Vagina (tissue), 2 donors: Measurements from ENCODE around the gene IGFLR1. TPM values are rescaled to one million over a fixed set of nuclear protein-coding genes. Genes with fewer than 3 reads are reported as not detected.

ENCODE experiments used
- DNase-seq, 2 donors: peaks; one replicate each; pipeline ENCODE4 v3.0.0-alpha.2; 2017; ENCODE audit errors: extremely low spot score in 2 of 2
- H3K27ac ChIP-seq: fragments of 200-600 bp; sonication (generic); one replicate; pipeline ENCODE4 v1.5.1; 2019
- H3K27me3 ChIP-seq: fragments of 200-600 bp; sonication (generic); one replicate; pipeline ENCODE4 v1.5.1; 2019
- H3K36me3 ChIP-seq, 2 donors: fragments of 200-600 bp; sonication (generic); one replicate each; pipeline ENCODE4 v1.5.1; 2017 to 2019
- H3K4me1 ChIP-seq: fragments of 200-600 bp; sonication (generic); one replicate; pipeline ENCODE4 v1.5.1; 2019
- H3K4me3 ChIP-seq, 2 donors: fragments of 200-600 bp; sonication (generic); 1 replicate in 1 of 2; 2 replicates in 1 of 2; pipeline ENCODE4 v1.5.1; 2016 to 2019
- H3K9me3 ChIP-seq: fragments of 200-600 bp; sonication (generic); one replicate; pipeline ENCODE4 v1.5.1; 2019
- CTCF ChIP-seq, 3 experiments: fragments of 450-650 bp in 2 of 3; fragments of 200-600 bp in 1 of 3; sonication (generic) in 1 of 3; IDR thresholded peaks; one replicate each; pipeline ENCODE4 v1.5.1; 2017 to 2019; ENCODE audit warnings: antibody characterized with exemption in 3 of 3, mild to moderate bottlenecking in 2 of 3, moderate library complexity in 2 of 3
- POLR2A ChIP-seq, 2 donors: fragments of 450-650 bp; IDR thresholded peaks; one replicate each; pipeline ENCODE4 v1.6.1; 2017; ENCODE audit warnings: antibody characterized with exemption in 2 of 2, mild to moderate bottlenecking in 2 of 2, moderate library complexity in 2 of 2
- POLR2AphosphoS5 ChIP-seq, 2 donors: sonication (generic); formaldehyde crosslinking; IDR thresholded peaks; one replicate each; pipeline ENCODE4 v1.9.0; 2017; ENCODE audit warnings: antibody characterized with exemption in 2 of 2, mild to moderate bottlenecking in 2 of 2, low read depth in 1 of 2; ENCODE audit not compliant: insufficient read depth in 1 of 2
- intact Hi-C: fragments of 100-400 bp; cut with DNase I; formaldehyde crosslinking; loops from one replicate; pipeline ENCODE4 v1.15.1; 2023
- total RNA-seq: library from RNA; depleted of rRNA; stranded (reverse); fragments of >200 nt; gene quantifications from one replicate; pipeline ENCODE4 v1.2.3, GENCODE V29; 2016

The IGFLR1 gene
- total RNA-seq, 1 donor from 2014 or later, result 7.4 TPM

- intact Hi-C loops, result no loop called here
- TF ChIP-seq POLR2AphosphoS5 (IDR thresholded peaks at IDR 0.05; ENCODE audit: insufficient read depth in 1 of 2, low read depth in 1 of 2), result no peak
- no peak for TF ChIP-seq POLR2A (IDR thresholded peaks at IDR 0.05)
- TF ChIP-seq CTCF (IDR thresholded peaks at IDR 0.05), result no peak
Measured at GRCh38 chr19:35746087-35746462, 3.8 kb upstream of the IGFLR1 start.

DNA sequence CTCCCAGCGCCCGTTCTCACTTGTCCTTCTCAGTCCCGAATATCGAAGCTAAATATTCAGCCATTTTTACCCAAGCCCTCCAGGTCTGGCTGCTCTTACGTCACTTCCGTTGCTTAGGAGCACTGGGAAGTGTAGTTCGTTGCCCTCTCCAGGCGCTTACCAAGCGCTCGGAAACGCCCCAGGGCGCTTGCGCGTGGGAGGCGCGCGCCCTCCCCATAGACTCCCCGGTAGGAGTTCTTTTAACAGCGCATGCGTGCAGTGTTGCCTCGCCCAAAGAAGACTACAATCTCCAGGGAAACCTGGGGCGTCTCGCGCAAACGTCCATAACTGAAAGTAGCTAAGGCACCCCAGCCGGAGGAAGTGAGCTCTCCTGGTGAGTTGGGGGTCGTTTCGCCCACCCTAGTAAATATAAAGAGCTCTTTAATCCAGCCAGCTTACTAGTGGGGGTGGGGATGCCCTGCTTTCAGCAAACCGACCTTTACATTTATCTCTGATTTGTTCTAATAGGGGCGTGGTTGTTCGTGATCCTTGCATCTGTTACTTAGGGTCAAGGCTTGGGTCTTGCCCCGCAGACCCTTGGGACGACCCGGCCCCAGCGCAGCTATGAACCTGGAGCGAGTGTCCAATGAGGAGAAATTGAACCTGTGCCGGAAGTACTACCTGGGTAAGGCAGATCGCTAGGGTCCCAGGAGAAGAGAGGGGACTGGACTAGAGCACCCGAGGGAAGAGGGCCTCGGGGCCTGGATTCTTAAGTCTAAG is 3.3 kb upstream of the IGFLR1 start, which contains the start of the genes PSENEN and U2AF1L4:
Gene PSENEN, plus strand, starts transcription at position 324 of the 759 bp plus-strand sequence. Its CDS starts 280 bp downstream, at position 604.
Gene U2AF1L4, minus strand, starts transcription at position 91 of the 759 bp plus-strand sequence. Its CDS starts 27 bp downstream, at position 64.
- H3K27me3 ChIP-seq, result no peaks in the 10 kb centered on the region
- intact Hi-C loops, result no loop called here
- no peaks in the 10 kb centered on the region for H3K36me3 ChIP-seq
- peaks cover 53% of the 10 kb centered on the region for H3K4me1 ChIP-seq
- H3K9me3 ChIP-seq, result no peaks in the 10 kb centered on the region
- H3K4me3 ChIP-seq, result peak within 1 kb of the TSS; percentile 90 to 93
- TF ChIP-seq POLR2A (IDR thresholded peaks at IDR 0.05) (no peak), CTCF (IDR thresholded peaks at IDR 0.05) (no peak), POLR2AphosphoS5 (IDR thresholded peaks at IDR 0.05; ENCODE audit: insufficient read depth in 1 of 2, low read depth in 1 of 2) (peak; percentile 75 to 98)
- peak within 1 kb of the TSS; percentile 100 for H3K27ac ChIP-seq
- DNase-seq, result peak; percentile 99

More at GRCh38 chr19:35746087-35746462, 3.8 kb upstream of the IGFLR1 start:
- Histone ChIP-seq H3K4me1 (peaks cover 48% of the 10 kb centered on the region), H3K4me3 (peak overlapping the region; percentile 90 to 93), H3K27ac (peak overlapping the region; percentile 100), H3K36me3 (no peaks in the 10 kb centered on the region), H3K9me3 (no peaks in the 10 kb centered on the region), H3K27me3 (no peaks in the 10 kb centered on the region)
- no peak for DNase-seq

DNA sequence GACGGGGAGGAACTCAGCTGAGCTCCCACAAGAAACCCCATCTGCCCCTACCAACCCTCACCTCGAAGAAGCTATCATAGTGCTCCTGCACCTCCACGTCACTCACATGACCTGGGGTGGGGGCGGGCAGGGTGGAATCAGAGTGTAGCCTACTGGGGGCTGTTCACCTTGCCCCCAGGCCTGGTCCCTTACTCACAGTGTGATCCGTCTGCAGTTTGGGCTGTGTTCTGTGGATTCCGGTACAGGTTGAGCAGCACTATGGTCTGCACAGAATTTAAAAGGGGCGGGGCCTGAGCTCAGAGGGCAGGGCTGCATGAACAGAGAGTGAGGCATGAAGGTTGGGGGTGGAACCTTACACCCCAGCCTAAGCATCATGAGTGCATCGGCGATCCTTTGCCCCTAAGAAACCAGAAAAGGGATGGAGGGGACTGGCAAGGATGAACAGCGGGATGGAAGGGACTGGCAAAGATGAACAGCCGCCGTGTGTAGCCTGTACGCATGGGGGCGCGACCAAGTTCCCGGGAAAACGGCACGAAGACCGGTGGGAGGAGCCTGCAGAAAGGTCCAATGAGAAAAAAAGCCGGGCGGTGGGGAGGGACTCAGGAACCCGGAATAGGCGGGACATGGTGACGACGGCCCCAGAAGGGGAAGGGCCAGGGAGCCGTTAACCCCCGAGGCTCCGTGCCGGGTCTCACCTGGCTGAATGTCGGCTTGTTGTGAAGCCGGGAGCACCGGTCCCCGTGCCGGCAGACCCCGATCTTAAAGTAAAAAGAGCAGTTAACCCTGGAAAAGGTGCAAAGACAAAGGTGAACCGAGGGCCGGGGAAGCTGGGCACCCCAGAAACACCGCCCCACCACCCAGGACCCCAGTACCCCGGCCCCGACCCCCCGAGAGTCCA is 2.4 kb upstream of the IGFLR1 start:
- TF ChIP-seq CTCF (IDR thresholded peaks at IDR 0.05) (peak in 2 of 3 experiments; percentile 30 to 47), POLR2A (IDR thresholded peaks at IDR 0.05) (no peak), POLR2AphosphoS5 (IDR thresholded peaks at IDR 0.05; ENCODE audit: insufficient read depth in 1 of 2, low read depth in 1 of 2) (peak in 1 of 2 donors; percentile 73)
- peaks cover 51% of the 10 kb centered on the region for H3K4me1 ChIP-seq
- intact Hi-C loops, result no loop called here
- no peaks in the 10 kb centered on the region for H3K27me3 ChIP-seq
- DNase-seq, result peak in 1 of 2 donors; percentile 98
- peak overlapping the region; percentile 90 to 93 for H3K4me3 ChIP-seq
- H3K36me3 ChIP-seq, result no peaks in the 10 kb centered on the region
- no peaks in the 10 kb centered on the region for H3K9me3 ChIP-seq
- peak overlapping the region; percentile 100 for H3K27ac ChIP-seq

DNA sequence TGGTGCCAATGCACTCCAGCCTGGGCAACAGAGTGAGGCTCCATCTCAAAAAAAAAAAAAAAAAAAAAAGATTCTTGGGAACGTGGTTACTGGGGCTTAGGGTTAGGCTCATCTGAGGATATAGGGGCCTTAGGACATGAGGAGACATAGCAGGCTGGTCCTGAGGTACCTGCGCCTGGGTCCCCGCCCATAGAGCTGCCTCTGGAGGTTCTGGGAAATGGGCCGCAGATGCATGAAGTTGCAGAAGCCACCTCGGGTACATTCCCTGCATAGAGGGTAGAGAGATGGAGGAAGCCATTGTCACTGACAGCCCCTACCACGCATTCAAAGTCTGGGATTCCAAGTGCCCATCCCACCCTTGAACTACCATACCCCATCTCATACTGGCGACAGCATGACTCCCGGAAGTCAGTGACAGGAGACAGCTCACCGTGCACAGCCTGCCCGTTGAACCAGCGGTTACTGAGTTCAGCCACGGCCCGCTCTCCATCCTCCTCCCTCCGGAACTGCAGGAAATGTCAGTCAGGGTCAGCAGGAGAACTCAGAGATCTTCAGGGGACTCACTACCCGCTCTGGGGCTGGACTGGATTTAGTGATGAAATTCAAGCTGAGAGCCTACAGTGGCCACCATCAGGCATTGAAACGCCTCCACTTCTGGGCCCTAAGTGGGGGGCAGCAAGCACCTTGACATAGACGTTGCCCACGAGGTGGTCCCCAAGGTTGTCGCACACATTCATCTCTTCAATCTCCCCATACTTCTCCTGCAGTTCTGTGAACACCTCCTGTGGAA is 1.6 kb upstream of the IGFLR1 start:
- DNase-seq, result no peak
- peaks cover 0 to 2% of the 10 kb centered on the region in 2 donors for H3K36me3 ChIP-seq
- H3K4me3 ChIP-seq, result peak overlapping the region in 1 of 2 donors; percentile 93
- no peak for TF ChIP-seq POLR2A (IDR thresholded peaks at IDR 0.05)
- TF ChIP-seq CTCF (IDR thresholded peaks at IDR 0.05), result no peak
- TF ChIP-seq POLR2AphosphoS5 (IDR thresholded peaks at IDR 0.05; ENCODE audit: insufficient read depth in 1 of 2, low read depth in 1 of 2), result no peak
- H3K27ac ChIP-seq, result peak overlapping the region; percentile 100
- H3K9me3 ChIP-seq, result no peaks in the 10 kb centered on the region
- no peaks in the 10 kb centered on the region for H3K27me3 ChIP-seq
- peaks cover 46% of the 10 kb centered on the region for H3K4me1 ChIP-seq
- intact Hi-C loops, result no loop called here
